HG03469 (cell line): ENCODE data around the gene CCDC8.
"Not testable (repeated sequence)": the region's sequence is repeated elsewhere in the genome, so short reads cannot be mapped to it uniquely, and the experiment has no call there.

Experiments
- ATAC-seq: cut with Tn5 transposase; IDR thresholded peaks from one replicate; pipeline ENCODE4 v1.9.1; 2021; ENCODE audit warnings: mild to moderate bottlenecking, moderate library complexity, moderate number of reproducible peaks; ENCODE audit not compliant: unreplicated experiment

The CCDC8 gene

DNA sequence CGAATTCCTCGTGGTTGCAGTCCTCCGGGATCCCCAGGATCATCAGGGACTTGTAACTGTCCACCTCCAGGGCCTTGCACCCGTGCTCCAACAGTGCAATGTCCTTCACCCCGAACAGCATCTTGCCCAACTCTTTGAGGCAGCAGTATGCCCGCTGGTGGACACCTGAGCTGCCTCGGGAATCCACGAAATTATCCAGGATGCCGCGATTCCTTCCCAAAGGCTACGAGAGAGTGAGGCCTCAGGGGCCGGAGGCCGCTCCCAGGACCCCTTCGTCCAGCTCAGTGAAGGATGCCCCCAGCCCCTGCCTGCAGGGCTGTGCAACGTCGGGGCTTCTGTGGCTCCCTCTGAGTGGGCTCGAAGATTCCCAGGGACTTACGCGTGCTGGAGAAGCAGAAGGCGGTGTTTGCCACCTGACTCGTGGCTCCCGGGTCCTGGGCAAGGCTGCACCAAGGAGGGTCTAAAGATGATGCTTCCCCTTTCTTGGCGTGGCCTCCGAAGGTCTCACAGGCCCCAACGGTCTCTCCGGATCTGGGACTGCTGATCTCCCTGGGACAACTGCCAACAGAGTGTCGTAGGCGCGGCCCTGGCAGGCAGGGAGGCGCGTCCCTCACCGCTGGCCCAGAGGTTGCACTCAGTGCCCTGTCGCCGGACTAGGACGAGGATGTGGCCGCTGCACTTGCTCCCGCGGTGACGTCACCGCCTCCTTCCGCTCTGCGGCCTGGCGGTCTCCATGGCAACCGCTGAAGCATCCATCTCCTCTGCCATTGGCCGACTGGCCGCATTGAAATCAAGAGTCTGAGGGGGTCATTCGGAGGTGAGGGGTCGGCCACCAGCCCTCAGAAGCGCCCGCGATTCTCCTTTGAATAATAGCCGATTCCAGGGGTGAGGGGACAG is 15.1 kb upstream of the CCDC8 start, which contains the start of gene PNMA8C:
PNMA8C (minus strand) TSS at position 698 of the 897 bp plus-strand sequence; CDS start at position 121, 577 bp downstream.
- ATAC-seq: no peak

DNA sequence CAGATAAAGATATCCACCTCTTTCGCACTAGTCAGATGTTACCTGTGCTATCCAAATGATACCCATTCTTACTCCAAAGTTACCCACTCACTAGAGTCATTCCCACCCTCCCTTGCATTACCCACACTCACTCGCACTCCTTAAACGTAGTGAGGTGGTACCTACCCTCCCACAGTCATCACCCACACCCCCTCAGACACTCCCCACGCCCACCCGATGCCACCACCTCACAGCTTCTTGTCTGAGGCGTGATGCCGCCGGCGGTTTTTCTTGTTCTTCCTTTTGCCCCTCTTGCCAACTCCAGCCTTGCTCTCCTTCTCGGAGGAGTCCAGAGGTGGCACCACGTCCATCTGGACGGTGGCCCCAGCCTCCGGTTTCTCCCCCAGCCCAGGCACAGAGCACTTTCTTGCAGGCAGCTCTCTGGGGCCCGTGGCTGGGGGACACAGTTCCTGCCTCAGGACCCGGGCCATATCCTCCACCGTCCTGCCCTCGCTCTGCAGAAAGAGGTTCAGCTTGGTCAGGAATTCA is 14.2 kb upstream of the CCDC8 start:
- no peak for ATAC-seq

DNA sequence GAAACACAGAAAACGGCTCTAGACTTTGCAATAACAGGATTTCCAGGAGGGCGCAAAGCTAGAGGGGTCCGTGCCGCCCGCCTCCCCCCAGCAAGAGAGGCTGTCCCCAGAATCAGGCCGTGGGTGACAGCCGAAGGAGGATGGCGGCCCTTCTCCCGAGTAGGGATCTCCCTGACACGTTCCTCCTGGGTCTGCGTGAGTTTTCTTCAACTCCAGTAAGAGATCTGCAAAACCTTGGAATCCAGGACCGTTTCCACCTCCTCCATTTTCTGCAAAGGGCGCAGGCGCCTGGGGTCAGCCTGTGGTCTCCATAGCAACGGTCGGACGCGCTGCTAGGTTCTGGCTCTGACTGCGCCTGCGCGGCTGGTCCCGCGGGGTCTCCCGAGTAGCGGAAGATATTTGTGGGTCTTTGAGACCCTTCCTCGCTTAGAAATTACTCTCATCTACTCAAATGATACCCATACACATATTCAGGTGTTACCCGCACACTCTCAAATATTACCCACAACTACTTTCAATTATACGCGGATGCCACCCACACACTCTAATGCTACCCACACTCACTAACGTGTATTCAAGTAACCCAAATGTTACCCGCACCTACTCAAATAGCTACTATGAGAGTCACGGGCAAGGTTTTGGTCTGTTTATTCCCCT is 13.3 kb upstream of the CCDC8 start:
- no peak for ATAC-seq

DNA sequence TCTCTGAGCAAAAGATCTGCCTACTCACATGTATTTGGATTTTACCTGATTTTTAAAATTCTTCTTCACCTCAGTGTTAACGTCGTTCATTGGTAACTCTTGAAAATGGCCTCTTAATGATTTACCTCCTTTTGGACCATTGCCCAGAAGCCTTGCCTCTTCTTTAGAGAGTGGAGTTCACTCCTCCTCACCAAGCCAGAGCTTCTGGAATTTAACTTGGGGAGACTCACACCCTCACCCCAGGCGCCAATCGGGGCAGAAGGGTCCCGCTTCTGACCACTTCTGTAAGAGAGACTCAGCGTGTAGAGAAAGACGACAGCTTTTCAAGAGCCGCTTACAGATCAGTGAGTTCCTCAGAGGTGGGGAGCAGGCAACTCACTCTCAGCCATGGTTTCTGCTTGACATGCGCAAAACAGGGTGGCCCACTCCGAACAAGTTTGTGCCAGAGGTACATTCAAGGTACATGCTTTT is 12.7 kb upstream of the CCDC8 start:
- ATAC-seq: no peak

DNA sequence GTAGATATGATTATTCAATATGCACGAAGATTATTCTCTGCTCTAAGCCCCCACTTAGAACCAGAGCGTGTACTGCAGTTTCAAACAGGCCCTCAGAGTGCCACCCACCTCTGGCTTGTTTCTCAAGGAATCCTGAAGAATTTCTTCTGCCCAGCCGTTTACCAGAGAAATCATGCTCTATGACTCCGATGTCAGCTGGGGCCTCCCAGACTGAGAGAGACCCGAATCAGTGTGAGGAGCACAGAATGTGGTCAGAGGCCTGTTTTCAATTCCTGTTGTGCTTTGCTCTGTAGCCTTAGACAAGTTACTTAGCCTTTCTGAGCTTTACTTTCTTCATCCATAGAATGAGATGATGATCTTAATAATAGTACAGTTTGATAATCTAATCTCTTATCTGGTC is 9.8 kb upstream of the CCDC8 start:
- no peak for ATAC-seq

DNA sequence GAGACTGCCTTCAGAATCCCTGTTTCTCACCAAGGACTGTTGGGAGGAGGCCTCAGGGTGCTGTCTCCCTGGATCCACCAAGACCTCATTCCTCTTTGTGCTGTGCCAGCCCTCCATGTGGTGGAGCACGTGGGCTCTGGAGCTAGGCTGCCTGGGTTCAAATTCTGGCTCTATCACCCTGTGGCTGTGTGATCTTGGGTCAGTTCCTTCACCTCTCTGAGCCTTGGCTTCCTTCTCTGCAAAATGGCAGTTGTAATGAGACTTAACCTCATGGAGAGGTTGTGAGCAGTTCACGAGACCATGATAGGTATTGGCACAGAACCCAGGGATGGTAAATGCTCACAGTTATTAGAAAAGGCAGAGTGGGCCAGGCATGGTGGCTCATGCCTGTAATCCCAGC is 9.0 kb upstream of the CCDC8 start:
- no peak for ATAC-seq

DNA sequence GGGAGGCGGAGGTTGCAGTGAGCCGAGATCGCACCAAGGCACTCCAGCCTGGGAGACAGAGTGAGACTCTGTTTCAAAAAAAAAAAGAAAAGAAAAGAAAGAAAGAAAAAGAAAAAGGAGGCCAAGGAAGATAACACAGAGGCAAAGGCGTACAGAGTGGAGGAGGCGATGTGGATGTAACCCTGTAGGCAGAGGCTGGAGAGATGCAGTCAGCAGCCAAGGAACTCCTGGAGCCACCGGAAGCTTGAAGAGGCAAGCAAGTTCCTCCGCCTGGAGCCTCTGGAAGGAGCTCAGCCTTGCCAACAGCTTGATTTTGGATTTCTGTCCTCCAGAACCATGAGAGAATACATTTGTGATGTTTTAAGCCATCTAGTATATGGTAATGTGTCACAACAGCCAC is 6.7 kb upstream of the CCDC8 start:
- no peak for ATAC-seq

DNA sequence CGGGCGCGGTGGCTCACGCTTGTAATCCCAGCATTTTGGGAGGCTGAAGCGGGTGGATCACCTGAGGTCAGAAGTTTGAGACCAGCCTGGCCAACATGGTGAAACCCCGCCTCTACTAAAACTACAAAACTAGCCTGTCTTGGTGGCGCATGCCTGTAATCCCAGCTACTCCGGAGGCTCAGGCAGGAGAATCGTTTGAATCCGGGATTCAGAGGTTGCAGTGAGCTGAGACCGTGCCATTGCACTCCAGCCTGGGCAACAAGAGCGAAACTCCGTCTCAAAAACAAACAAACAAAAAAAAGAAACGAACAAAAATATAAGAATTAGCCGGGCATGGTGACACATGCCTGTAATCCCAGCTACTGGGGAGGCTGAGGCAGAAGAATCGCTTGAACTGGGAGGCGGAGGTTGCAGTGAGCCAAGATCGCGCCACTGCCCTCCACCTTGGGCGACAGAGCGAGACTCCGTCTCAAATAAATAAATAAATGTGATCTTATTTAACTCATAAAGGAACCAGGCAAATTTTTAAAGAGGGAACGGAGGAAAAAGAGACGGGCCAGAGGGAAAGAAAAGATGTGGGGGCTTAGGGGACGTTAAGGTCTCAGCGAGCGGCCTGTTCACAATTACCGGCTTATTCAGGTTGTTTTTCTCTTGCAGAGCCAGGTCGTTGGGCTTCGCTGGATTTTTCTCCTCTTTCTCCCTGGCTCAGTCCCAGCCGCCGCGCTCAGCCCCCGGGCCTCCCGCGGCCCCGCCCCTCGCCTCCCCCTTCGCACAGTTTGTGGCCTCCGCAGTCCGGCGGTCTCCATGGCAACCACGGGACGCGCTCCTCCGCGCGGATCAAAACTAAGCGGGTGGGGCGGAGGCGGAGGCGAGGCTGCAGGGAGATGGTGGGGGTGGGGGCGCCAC is 2.7 kb upstream of the CCDC8 start:
- ATAC-seq: not testable (repeated sequence)

DNA sequence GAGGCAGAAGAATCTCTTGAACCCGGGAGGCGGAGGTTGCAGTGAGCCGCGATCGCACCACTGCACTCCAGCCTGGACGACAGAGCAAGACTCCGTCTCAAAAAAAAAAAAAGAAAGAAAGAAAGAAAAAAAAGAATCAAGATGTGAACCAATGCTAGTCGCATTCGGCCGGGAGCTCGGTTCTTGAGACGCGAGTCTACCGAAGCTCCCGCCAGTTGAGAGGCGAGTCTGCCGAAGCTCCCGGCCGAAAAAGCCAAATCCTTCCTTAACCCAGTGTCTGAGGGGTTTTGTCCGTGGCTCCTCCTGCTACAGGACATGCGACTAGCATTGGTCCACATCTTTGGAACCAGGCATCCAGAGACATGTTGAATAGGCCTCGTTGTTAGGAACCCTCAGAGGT is 1.5 kb upstream of the CCDC8 start:
- not testable (repeated sequence) for ATAC-seq

DNA sequence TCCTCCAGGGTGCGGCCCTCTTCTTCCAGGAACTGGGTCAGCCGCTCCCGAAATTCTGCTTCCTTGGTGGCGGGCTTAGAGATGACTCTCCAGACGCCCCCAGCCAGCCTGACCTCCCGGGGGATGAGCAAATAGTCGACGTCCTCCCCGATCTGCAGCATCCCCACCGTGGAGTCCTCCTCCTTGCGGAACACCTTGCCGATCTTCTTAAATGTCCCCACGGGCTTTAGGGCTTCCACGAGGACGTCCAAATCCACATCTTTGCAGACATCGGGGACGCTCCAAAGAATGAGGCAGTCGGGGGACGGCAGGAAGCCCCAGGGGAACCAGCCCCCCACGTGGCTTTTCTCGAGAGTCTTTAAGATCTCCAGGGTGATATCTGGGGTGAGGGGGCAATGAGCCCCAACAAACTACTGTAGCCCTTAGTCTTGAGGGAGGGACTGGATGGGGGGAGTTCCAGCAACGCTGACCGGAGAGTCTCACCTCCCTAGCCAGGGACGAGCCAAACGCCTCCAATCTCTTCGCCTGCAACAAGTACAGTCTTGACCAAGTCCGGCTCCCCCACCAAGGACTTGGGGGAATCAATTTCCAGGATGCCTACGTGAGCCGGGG is 608 bp downstream of the CCDC8 start:
- ATAC-seq: no peak

DNA sequence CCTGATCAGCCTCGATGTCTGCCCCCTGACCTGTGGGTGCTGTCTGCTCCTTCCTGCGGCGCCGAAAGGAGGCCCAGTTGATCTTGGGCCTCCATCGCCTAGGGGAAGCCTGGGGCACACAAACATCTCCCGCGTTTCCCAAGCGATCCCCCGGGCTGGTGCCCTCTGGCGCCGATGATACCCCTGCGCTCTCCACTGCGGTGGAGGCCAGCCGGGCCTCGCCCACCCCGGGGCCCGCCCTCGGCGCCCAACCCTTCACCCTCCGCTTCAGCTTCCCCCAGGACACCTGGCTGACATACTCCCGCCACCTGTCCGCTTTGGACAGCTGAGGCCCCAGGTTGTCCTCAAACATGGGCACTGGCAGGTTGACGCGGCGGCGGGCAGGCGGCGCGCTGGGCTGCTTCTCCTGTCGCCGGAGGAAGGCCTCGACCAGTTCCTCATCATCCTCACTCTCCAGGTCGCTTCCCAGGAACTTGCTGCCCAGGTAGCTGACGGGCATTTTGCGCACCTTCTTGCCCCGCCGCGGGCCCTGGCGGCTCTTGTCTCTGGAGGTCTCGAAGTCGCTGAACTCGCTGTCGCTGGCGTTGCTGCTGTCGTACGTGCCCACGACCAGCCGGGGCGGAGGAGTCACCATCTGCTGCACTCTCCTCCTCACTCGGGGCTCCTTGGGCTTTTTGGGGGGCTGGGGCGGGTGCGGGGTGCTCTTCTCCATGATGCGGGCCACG is 1.3 kb downstream of the CCDC8 start:
- no peak for ATAC-seq

DNA sequence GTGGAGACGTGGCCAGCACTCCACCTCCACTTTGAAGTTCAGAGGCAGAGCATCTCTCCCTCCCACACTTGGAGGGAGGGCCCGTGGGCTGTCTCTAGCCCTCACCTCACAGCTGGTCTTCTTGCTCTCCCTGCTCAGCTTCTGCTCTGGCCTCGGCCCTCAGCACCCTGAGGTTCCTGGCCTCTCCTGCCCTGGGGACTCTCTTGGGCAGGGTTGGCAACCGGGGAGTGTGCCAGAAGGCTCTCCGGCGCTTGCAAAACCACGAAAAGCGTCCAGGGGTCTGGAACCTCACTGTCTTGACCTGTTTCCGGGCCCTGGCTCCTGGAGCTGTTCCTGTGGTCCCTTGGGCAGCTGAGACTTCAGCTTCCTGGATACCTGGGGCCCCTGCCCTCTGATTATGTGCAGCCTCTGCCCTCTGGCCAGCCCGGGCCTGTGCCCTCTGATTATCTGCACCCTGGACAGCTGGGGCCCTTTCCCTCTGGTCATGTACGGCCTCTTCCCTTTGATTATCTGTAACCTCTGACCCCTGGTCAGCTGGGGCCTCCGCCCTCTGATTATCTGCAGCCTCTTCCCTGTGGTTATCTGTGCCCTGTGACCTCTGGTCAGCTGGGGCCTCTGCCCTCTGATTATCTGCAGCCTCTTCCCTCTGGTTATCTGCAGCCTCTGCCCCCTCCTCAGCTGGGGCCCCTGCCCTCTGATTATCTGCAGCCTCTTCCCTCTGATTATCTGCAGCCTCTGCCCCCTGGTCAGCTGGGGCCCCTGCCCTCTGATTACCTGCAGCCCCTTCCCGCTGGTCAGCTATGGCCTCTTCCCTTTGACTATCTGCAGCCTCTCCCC is 2.1 kb downstream of the CCDC8 start:
- ATAC-seq: no peak

DNA sequence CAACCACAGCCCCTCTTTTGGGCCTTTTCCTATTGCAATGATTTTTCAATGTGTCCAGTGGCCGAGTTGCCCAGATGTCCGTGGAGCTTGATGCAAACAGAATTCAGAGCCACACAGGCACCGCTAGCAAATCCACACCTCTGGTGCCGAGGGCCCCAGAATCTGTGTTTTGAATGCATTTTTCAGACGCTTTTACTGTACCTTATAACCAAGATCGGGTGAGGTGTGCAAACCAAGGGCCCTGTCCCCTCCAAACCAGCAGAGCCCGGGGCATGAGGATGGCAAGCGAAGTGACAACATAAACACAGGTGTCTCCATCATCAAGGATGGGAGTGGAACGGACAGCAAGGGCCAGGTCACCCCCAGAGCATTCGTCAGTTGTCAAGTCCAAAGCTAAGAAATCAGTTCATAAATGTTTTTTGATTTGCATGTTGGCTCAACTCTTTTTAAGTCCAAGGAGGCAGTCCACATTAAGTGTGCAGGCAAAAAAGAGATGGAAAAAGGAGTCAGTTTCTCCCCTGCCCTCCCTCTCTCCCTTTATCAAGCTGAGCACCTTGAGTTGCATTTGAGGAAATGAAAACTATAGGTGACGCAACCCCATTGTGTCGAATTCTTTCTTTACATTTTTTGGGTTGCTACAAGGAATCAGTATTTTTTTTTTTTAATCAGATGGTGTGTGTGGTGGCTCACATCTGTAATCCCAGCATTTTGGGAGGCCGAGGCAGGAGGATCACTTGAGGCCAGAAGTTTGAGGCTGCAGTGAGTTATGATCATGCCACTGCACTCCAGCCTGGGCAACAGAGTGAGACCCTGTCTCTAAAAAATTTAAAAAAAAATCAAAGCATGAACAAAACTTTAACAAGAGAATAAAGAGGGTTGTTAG is 2.9 kb downstream of the CCDC8 start:
- ATAC-seq: no peak

DNA sequence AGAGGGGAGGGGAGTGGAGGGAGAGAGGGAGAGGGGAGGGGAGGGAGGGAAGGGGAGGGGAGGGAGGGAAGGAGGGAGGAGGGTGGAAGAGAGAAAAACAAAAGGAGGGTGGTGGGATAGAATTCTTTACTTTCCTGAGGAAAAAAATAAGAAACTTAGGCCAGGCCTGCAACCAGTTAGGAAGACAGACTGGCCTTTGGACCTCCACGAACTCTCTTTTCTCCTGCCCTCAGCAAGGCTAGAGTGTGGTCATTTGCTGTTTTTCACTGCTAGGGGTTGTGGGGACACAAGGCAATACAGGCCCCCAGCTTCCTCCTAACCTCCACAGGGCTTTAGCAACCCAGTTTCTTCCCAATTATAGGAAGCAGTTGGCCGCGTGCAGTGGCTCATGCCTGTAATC is 4.2 kb downstream of the CCDC8 start:
- ATAC-seq: no peak

DNA sequence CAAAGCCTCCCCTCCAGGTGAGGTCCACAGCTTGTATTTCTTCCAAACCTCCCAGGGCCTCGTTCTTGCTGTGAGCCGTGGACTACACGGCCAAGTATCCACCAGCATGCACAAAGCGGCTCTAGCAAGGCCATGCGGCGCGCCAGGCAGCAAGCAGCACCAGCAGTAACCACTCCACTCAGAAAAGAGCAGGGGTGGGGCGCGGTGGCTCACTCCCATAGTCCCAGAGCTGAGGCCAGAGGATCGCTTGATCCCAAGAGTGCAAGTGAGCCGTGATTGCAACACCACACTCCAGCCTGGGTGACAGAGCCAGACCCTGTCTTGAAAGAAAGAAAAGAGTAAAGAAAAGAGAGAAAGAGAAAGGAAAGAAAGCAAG is 4.7 kb downstream of the CCDC8 start:
- ATAC-seq: no peak

DNA sequence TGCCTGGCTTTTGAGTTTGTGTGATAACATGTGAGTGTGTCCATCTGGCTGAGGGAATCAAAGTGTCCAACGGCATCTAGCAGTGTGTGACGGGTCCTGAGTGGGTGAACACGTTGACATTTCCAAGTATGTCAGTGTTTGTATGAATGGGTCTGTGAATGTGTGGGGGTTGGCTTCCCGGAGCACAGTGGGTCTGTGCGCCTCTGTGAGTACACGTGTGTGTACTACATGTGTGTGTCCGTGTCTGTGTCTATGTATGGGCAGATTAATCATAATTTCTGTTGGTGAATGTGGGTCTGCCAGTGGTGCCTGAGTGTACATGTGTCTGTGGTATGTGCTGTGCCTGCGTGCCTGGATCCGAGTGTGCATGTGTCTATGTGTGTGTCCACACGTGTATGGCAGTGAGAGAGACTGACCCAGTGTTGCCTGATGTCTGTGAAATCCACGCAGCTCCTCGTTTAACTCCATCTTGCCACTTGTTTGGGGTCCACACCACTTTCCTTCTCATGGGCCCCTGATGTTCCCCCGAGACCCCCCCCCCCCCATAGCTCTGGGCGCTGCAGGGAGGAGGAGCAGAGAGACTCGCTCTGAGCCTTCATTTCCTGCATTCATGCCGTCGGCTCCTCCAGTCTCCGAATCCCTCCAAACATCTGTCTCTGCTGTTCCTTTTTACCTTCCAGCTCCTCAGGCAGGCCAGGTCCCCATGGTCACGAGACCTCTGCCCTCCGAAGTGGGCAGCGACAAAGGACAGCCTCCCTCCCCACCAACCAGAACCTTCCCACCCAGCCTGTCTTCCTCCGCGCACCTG is 5.3 kb downstream of the CCDC8 start:
- no peak for ATAC-seq

DNA sequence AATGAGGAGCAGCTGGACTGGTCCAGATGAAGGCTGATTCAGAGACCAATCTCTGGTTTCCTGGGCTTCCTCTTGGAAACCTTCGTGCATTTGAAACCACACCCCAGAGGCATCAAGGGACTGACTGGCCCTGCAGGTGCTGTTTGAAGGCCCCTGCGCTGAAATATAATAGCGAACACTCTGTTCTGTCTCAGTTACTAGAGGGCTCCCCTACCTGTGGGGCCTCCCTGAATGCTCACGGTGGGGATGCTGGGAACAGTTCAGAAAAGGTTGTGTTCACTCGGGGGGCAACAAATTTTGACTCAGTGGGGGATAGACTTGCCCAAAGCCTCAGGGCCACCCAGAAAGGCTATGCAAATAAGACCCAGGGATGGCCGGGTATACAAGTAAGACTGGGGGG is 6.4 kb downstream of the CCDC8 start:
- ATAC-seq: no peak
